IMR-90 (cell line): Measurements from ENCODE around the gene WAS.

ENCODE experiments used
- BHLHE40 ChIP-seq: fragments of 150-350 bp; IDR thresholded peaks from 2 replicates; pipeline ENCODE4 v1.6.1; 2016; ENCODE audit warnings: mild to moderate bottlenecking, low read depth, low read length
- CEBPB ChIP-seq: IDR thresholded peaks from 2 replicates; pipeline ENCODE4 v1.6.1; 2012; ENCODE audit warnings: low read depth, low read length, improper control_type of control experiment
- CHD1 ChIP-seq: IDR thresholded peaks from 2 replicates; pipeline ENCODE4 v1.6.1; 2012; ENCODE audit warnings: low read depth, low read length, improper control_type of control experiment
- MAFK ChIP-seq: IDR thresholded peaks from 2 replicates; pipeline ENCODE4 v1.6.1; 2012; ENCODE audit warnings: low read depth, low read length, improper control_type of control experiment
- MAZ ChIP-seq: IDR thresholded peaks from 2 replicates; pipeline ENCODE4 v1.6.1; 2012; ENCODE audit warnings: low read depth, mild to moderate bottlenecking, low read length, improper control_type of control experiment, moderate library complexity, borderline replicate concordance
- MXI1 ChIP-seq: IDR thresholded peaks from 2 replicates; pipeline ENCODE4 v1.6.1; 2012; ENCODE audit warnings: low read depth, mild to moderate bottlenecking, low read length, moderate library complexity, borderline replicate concordance
- POLR2A ChIP-seq: IDR thresholded peaks from 2 replicates; pipeline ENCODE4 v1.6.1; 2012; ENCODE audit warnings: mild to moderate bottlenecking, low read depth, low read length
- RAD21 ChIP-seq: IDR thresholded peaks from 2 replicates; pipeline ENCODE4 v1.6.1; 2012; ENCODE audit warnings: low read length, improper control_type of control experiment
- RCOR1 ChIP-seq: IDR thresholded peaks from 2 replicates; pipeline ENCODE4 v1.6.1; 2012; ENCODE audit warnings: mild to moderate bottlenecking, low read length, improper control_type of control experiment; ENCODE audit not compliant: insufficient replicate concordance
- RFX5 ChIP-seq: IDR thresholded peaks from 2 replicates; pipeline ENCODE4 v1.8.0; 2012; ENCODE audit warnings: low read depth, mild to moderate bottlenecking, low read length, moderate library complexity
- TF ChIP-seq, protein P1 (sequence below): conservative IDR thresholded peaks from 2 replicates; pipeline ENCODE4 v1.5.1; 2012; ENCODE audit warnings: mild to moderate bottlenecking, low read depth, low read length, improper control_type of control experiment
- TF ChIP-seq, protein P2 (sequence below): fragments of 150-350 bp; IDR thresholded peaks from 2 replicates; pipeline ENCODE4 v1.6.1; 2017; ENCODE audit warnings: mild to moderate bottlenecking, antibody characterized with exemption, low read length, low read depth
- TF ChIP-seq, protein P3 (sequence below): fragments of 150-350 bp; IDR thresholded peaks from 2 replicates; pipeline ENCODE4 v1.6.1; 2016; ENCODE audit warnings: low read depth, mild to moderate bottlenecking, low read length, moderate library complexity, borderline replicate concordance

DNA sequence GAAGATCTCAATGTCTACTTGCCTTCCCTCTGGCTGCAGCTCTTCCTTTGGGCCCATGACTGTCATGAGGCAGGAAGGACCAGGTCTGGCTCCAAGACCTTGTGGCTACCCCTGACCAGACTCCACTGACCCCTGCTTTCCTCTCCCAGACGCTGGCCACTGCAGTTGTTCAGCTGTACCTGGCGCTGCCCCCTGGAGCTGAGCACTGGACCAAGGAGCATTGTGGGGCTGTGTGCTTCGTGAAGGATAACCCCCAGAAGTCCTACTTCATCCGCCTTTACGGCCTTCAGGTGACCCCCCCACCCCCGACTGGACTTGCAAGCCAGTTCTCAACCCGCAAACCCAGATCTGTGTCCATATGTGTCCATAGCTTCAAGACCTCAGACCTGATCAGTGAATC is 535 bp downstream of the WAS start:
- TF ChIP-seq RFX5, result no peak
- TF ChIP-seq, protein P1, sequence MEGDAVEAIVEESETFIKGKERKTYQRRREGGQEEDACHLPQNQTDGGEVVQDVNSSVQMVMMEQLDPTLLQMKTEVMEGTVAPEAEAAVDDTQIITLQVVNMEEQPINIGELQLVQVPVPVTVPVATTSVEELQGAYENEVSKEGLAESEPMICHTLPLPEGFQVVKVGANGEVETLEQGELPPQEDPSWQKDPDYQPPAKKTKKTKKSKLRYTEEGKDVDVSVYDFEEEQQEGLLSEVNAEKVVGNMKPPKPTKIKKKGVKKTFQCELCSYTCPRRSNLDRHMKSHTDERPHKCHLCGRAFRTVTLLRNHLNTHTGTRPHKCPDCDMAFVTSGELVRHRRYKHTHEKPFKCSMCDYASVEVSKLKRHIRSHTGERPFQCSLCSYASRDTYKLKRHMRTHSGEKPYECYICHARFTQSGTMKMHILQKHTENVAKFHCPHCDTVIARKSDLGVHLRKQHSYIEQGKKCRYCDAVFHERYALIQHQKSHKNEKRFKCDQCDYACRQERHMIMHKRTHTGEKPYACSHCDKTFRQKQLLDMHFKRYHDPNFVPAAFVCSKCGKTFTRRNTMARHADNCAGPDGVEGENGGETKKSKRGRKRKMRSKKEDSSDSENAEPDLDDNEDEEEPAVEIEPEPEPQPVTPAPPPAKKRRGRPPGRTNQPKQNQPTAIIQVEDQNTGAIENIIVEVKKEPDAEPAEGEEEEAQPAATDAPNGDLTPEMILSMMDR, result no peak
- no peak for TF ChIP-seq MXI1
- TF ChIP-seq POLR2A, result no peak
- TF ChIP-seq MAFK, result no peak
- no peak for TF ChIP-seq CEBPB
- no peak for TF ChIP-seq RCOR1
- TF ChIP-seq RAD21, result no peak
- TF ChIP-seq MAZ, result no peak
- no peak for TF ChIP-seq BHLHE40
- TF ChIP-seq, protein P2, sequence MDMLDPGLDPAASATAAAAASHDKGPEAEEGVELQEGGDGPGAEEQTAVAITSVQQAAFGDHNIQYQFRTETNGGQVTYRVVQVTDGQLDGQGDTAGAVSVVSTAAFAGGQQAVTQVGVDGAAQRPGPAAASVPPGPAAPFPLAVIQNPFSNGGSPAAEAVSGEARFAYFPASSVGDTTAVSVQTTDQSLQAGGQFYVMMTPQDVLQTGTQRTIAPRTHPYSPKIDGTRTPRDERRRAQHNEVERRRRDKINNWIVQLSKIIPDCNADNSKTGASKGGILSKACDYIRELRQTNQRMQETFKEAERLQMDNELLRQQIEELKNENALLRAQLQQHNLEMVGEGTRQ, result no peak
- no peak for TF ChIP-seq CHD1
- TF ChIP-seq, protein P3, sequence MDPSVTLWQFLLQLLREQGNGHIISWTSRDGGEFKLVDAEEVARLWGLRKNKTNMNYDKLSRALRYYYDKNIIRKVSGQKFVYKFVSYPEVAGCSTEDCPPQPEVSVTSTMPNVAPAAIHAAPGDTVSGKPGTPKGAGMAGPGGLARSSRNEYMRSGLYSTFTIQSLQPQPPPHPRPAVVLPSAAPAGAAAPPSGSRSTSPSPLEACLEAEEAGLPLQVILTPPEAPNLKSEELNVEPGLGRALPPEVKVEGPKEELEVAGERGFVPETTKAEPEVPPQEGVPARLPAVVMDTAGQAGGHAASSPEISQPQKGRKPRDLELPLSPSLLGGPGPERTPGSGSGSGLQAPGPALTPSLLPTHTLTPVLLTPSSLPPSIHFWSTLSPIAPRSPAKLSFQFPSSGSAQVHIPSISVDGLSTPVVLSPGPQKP, result no peak
